ENCODE measurements around the gene FAM237A.

Gene FAM237A

DNA sequence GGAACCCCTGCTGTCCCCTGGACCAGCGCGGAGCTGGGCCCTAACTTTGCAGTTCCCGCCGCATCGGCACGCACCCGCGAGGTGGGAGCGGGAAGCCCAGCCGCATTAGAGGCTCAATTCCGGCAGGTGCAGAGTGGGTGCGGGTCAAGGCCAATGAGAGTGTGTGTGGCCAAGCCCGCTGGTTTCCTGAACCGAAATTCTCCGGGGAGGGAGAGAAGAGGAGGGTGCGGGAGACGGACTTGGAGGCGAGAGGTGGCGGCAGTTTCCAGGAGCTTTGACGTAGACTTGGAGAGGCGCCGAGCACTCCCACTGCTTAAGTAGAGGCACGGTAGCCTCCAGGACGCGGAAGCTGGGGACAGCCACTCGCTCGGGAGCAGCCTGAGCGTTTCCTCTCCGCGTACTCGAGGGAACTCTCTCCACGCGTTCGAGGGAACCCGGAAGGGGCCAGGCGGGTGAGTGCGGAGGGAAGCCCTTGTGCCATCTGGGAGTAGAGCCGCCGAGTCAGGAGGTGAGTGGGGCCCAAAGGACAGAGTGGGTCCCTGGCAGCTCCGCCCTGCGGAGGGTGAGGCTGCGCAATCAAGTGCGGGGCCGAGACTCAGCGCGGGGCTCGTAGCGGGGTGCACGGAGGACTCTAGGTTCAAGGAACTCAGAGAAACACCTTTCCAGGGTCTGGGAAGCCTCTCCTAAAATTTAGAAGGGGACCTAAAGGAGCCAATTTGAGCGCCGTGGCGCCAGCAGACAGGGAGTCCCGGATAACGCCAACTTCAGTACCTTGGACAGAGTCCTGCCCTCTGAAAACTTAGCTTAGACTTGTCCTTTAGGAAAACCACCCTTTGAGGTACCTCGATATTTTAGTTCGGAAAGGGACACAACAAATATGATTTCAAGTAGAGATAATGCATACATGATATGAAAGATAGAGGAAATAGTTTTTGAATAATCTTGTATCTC lies at the start of gene FAM237A:
Gene FAM237A, plus strand, starts transcription at position 413 of the 951 bp plus-strand sequence. CDS start 1,750 bp downstream, outside the sequence.
- peak; percentile 17 for DNase-seq (ENCODE audit: low spot score)

DNA sequence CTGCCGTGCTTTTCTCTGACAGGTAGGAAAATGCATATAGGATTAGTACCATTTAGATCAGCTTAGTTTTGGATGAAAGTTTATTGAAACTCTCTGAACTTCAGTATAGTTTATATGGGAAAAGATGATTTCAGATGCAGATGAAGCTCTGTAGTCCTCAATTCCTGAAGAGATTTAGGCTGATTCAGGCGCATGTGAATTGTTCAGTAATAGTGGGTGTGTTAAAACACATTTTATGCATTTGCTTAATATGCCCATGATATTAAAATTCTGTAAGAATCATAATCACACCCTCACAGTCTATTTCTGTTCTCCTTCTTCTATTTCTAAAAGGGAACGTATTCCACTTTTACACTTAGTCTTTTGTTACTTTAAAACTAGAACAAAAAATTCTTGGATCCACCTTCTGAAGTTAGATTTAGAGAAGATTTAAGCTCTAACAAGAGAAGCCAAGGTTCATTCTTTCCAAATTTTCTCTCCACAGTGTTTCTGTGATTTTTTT lies 44.5 kb upstream of the FAM237A start:
- DNase-seq (ENCODE audit: low spot score): no peak

- DNase-seq (ENCODE audit: low spot score): no peak
Measured at GRCh38 chr2:206603243-206603642, 39.0 kb upstream of the FAM237A start.

GRCh38 chr2:206610451-206610850 lies 31.8 kb upstream of the FAM237A start:
- DNase-seq (ENCODE audit: low spot score): no peak

DNA sequence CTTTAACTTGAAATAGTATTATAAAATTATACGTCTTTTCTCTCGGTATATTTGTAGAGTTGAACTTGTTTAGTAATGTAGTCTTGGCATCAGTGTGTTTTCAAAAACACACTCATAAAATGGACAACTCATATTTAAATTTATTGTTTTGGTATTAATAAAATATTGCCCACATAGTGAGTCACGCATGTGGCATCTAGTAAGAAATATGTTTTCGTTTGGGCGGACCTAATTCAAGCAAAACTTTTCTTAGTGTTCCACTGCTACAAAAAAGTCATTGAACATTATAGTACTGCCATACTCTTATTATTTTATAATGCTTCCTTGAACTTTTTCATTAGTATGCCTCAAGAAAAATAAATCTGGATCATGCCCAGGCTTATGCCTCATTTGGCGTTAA lies 31.1 kb upstream of the FAM237A start:
- DNase-seq (ENCODE audit: low spot score): no peak

DNA sequence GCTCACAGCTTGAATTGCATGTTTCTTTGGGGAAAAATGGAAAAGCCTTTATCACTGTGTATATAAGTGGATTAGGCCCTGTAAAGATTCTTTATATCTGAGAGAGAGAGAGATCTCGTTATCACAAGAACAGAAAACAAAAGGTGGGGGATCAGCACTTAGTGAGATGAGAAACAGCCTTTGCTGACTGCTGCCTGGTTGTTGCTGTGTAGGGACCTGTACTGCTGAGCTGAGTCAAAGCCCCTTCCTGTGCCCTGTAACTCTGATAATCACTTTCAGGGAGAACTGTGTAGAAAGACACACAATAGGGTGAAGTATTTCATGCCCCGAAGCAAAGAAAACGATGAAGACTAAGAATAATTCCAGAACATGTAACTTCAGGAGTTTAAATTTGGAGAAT lies 30.6 kb upstream of the FAM237A start:
- DNase-seq (ENCODE audit: low spot score): no peak

DNA sequence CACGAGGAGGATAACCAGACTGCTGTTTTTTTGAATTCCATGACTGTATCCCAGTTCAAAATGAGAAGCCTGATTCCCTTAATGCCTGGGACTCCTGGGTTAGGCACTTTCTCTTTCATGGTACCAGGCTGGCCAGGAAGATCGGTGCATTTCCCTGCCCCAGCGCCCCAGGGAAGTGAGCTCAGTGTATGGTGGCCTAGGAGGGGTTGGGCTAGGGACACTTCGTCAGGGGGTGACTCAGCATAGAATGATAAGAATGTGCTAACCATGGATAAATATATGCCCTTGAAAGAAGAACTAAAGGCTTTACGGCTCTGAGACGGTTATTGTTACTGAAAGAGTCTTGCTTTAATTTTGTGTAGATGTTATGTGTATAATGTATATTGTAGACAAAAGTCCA lies 27.5 kb upstream of the FAM237A start:
- no peak for DNase-seq (ENCODE audit: low spot score)

- no peak for DNase-seq (ENCODE audit: low spot score)
Measured at GRCh38 chr2:206615417-206616089, 26.7 kb upstream of the FAM237A start.

GRCh38 chr2:206616151-206616550 lies 26.1 kb upstream of the FAM237A start:
- no peak for DNase-seq (ENCODE audit: low spot score)

DNA sequence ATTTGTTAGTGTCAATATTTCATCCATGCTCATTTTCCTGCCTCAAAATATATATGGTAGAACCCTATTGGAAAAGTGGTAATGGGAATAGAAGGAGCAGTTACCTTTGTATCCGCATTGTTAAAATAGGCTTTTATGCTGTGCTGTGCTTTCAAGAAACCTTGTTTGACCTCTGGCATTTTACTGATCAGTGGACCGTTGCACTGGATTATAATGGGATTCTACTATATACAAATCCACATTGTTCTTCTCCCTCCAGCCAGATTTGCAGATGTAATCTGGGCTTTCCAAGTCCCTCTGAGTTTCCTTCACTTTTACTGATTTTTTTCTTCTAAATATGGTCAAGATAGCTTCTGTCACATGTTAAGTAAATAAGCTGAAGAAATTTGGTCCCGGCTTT lies 23.3 kb upstream of the FAM237A start:
- no peak for DNase-seq (ENCODE audit: low spot score)

- DNase-seq (ENCODE audit: low spot score): no peak
Measured at GRCh38 chr2:206626108-206626507, 16.2 kb upstream of the FAM237A start.

DNA sequence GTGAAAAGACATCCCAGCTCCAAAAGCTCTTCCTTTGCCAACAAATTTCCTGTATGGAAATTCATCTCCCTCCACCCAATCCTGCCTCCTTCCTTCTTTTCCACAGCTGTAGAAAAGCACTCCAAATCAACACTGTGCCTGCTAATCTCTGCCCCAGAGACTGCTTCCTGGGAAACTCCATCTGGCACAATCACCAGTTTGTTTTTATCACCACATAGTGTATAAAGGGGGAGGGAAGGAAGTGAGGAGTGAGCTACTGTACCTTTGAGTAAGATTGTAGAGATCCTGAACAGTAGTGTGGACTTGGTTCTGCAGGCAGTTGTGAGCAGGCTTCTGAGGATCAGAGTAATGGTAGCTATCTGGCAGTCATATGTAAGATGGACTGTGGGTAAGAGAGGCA lies 14.7 kb upstream of the FAM237A start:
- DNase-seq (ENCODE audit: low spot score): no peak

- no peak for DNase-seq (ENCODE audit: low spot score)
Measured at GRCh38 chr2:206631340-206631739, 10.9 kb upstream of the FAM237A start.

GRCh38 chr2:206635015-206635414 lies 7.3 kb upstream of the FAM237A start:
- no peak for DNase-seq (ENCODE audit: low spot score)

DNA sequence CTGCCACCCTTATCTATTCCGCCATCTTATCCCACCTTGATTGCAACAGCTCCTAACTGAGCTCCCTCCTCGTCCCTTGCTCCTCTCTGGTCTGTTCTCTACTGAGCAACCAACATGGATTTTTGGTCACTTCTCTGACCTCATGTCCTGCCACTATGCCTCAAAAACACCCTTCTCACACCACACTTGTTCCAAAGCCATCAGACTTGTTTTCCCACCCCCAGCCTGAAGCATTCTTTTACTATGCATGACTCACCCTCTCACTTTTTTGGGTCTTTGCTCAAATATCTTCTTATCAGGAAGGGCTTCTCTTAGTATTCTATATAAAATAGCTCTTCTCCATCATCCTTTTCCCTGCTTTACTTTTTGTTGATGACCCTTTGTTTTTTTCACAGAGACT lies 2.7 kb upstream of the FAM237A start:
- DNase-seq (ENCODE audit: low spot score): no peak

DNA sequence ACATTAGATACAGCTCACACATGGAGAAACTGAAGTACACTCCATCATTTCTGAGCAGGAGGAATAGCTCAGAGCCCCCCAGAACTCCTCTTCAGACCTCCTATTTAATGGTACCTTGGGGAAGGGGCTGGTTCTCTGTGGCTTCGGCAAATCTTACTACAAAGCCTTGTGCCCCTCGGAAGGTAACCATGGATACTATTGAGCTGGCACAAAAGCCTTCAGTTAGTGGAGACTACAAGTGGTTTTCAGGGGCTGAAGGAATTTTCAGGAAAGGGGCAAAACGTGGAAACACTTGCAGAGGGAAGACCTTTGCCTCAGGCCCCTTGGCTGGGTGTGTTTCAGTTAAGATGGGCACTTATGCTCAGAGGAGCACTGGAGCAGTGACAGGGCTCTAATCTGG lies 1.1 kb upstream of the FAM237A start:
- DNase-seq (ENCODE audit: low spot score): no peak

DNA sequence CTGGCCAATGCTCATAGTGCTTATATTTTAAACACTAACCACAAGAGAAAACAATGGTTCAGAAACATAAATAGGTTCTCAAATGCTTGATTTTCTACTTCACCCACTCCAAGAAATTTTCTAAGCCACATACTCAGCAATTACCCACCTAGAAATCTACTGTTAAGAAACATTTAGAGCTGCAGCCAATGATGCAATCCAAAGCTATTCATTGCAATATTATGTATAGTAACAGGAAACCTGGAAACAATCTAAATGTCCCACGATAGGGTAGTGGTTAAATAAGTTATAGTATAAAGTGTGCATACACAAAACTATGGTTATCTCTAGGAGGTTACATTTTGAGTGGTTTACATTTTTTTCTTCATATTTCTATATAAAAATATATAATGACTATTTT lies 5.7 kb downstream of the FAM237A start:
- DNase-seq (ENCODE audit: low spot score): no peak

- DNase-seq (ENCODE audit: low spot score): no peak
Measured at GRCh38 chr2:206657087-206657486, 14.8 kb downstream of the FAM237A start.

DNA sequence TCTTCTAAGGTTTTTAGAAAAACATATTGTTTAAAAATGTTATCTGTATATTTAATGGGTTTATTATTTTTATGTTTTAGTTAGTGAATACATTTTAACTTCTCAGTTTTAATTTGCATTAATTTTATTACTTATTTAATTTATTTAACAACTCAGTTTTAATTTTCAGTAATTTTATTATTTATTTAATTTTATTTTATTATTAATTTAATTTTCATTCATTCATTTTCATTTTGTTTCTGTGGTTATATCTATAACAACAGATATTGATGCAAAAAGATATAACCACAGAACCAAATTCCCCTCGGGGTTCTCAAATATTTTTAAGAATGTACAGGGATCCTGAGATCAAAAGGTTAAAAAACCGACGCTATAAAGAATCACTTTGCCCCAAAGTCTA lies 23.0 kb downstream of the FAM237A start:
- no peak for DNase-seq (ENCODE audit: low spot score)

GRCh38 chr2:206670531-206671319 lies 28.4 kb downstream of the FAM237A start:
- no peak for DNase-seq (ENCODE audit: low spot score)

GRCh38 chr2:206683546-206683945 lies 41.3 kb downstream of the FAM237A start:
- DNase-seq (ENCODE audit: low spot score): no peak

DNA sequence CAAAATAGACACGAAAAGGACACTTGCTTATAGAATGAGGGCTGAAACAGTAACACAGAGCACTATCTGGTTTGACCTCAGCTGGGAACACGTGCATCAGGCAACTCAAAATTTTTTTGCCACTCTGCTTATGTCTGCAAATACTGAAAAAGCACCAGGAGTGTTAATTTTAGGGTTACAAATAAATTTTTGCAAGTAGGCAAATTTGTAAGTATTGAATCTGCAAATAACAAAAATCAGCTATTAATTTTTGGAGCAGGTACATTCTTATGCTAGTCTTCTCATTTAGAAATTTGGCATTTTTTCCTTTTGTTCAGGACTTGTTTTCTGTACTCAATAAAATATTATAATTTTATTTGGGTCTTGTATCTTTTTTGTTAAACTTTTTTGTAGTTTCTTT lies 46.2 kb downstream of the FAM237A start:
- no peak for DNase-seq (ENCODE audit: low spot score)

Measured in Ammon's horn (tissue), 1 donor.